Measurements from ENCODE around the gene NUDT22. TPM values are rescaled to one million over a fixed set of nuclear protein-coding genes. Genes with fewer than 3 reads are reported as not detected.

The NUDT22 gene
- total RNA-seq, 4 donors from 2014 or later = 37.8 to 58.7 (median 48.6) TPM

- peaks cover 40 to 69% (median 62%) of the 10 kb centered on the region in 4 donors for H3K4me1 ChIP-seq
- no peaks in the 10 kb centered on the region for H3K27me3 ChIP-seq
- H3K4me3 ChIP-seq = no peak overlapping the region
- WGBS = 79% methylated on average over 7 of the region's 8 CpGs
- no peak for TF ChIP-seq EP300 (IDR thresholded peaks at IDR 0.05)
- TF ChIP-seq POLR2AphosphoS5 (IDR thresholded peaks at IDR 0.05) = no peak
- no peak for TF ChIP-seq POLR2A (IDR thresholded peaks at IDR 0.05; ENCODE audit: low read depth)
- TF ChIP-seq, protein P1, sequence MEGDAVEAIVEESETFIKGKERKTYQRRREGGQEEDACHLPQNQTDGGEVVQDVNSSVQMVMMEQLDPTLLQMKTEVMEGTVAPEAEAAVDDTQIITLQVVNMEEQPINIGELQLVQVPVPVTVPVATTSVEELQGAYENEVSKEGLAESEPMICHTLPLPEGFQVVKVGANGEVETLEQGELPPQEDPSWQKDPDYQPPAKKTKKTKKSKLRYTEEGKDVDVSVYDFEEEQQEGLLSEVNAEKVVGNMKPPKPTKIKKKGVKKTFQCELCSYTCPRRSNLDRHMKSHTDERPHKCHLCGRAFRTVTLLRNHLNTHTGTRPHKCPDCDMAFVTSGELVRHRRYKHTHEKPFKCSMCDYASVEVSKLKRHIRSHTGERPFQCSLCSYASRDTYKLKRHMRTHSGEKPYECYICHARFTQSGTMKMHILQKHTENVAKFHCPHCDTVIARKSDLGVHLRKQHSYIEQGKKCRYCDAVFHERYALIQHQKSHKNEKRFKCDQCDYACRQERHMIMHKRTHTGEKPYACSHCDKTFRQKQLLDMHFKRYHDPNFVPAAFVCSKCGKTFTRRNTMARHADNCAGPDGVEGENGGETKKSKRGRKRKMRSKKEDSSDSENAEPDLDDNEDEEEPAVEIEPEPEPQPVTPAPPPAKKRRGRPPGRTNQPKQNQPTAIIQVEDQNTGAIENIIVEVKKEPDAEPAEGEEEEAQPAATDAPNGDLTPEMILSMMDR (IDR thresholded peaks at IDR 0.05) = no peak
- peak overlapping the region in 3 of 4 donors; percentile 97 to 100 (median 98) for H3K27ac ChIP-seq (replicated peaks in 1 of 4)
- H3K9me3 ChIP-seq = no peaks in the 10 kb centered on the region
- DNase-seq (ENCODE audit: extremely low spot score) = no peak
- intact Hi-C loops (cut with DNase I) = no loop called here
- H3K36me3 ChIP-seq = peaks cover 12 to 29% (median 25%) of the 10 kb centered on the region in 4 donors
Measured at GRCh38 chr11:64243236-64243854, 17.3 kb downstream of the NUDT22 start.

GRCh38 chr11:64244107-64244506, 18.0 kb downstream of the NUDT22 start:
- peaks cover 7 to 21% (median 17%) of the 10 kb centered on the region in 4 donors for H3K36me3 ChIP-seq
- TF ChIP-seq EP300 (IDR thresholded peaks at IDR 0.05) (no peak), POLR2A (IDR thresholded peaks at IDR 0.05; ENCODE audit: low read depth) (no peak), POLR2AphosphoS5 (IDR thresholded peaks at IDR 0.05) (no peak)
- TF ChIP-seq, protein P1 (IDR thresholded peaks at IDR 0.05) = no peak
- WGBS = 52% methylated on average over 3 of the region's 5 CpGs
- H3K27me3 ChIP-seq = no peaks in the 10 kb centered on the region
- H3K4me3 ChIP-seq = no peak overlapping the region
- no peaks in the 10 kb centered on the region for H3K9me3 ChIP-seq
- intact Hi-C loops (cut with DNase I) = no loop called here
- peaks cover 40 to 74% (median 62%) of the 10 kb centered on the region in 4 donors for H3K4me1 ChIP-seq
- H3K27ac ChIP-seq (replicated peaks in 1 of 4) = peak overlapping the region in 3 of 4 donors; percentile 85 to 97 (median 88)
- no peak for DNase-seq (ENCODE audit: extremely low spot score)

- Histone ChIP-seq H3K36me3 (peaks cover 7 to 17% (median 16%) of the 10 kb centered on the region in 4 donors), H3K27me3 (no peaks in the 10 kb centered on the region), H3K9me3 (no peaks in the 10 kb centered on the region), H3K4me3 (peak overlapping the region; percentile 65 to 86 (median 72)), H3K4me1 (peaks cover 36 to 70% (median 58%) of the 10 kb centered on the region in 4 donors), H3K27ac (replicated peaks in 1 of 4) (peak overlapping the region; percentile 85 to 88 (median 86))
- TF ChIP-seq, protein P1 (IDR thresholded peaks at IDR 0.05) = no peak
- no peak for TF ChIP-seq EP300 (IDR thresholded peaks at IDR 0.05)
- TF ChIP-seq POLR2AphosphoS5 (IDR thresholded peaks at IDR 0.05) = no peak
- no peak for TF ChIP-seq POLR2A (IDR thresholded peaks at IDR 0.05; ENCODE audit: low read depth)
- no peak for DNase-seq (ENCODE audit: extremely low spot score)
- WGBS = 22% methylated on average over 1 of the region's 6 CpGs
- intact Hi-C loops (cut with DNase I) = no loop called here
Measured at GRCh38 chr11:64244966-64245365, 18.9 kb downstream of the NUDT22 start.

DNA sequence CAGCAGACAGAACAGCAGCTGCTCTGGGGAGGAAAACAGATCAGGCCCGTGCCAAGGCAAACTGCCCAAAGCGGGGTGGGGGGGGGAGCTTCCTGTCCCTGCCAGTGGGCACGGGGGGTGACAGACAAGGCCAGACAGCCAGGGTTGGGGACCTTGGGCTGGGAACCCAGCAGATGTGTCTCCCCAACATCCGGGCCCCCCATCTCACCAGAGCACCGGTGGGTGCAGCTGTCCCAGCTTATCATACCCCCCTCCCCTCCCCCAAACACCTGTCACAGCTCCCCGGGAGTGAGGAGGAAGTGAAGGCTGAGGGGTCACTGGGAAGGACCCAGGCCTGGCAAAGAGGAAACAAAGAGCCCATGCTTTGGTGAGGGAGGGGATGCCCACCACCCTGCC, 19.3 kb downstream of the NUDT22 start:
- DNase-seq (ENCODE audit: extremely low spot score) = no peak

More for the DNA sequence above, 19.3 kb downstream of the NUDT22 start:
- 8% methylated on average over 2 of the region's 6 CpGs for WGBS
- TF ChIP-seq POLR2AphosphoS5 (IDR thresholded peaks at IDR 0.05) (no peak), EP300 (IDR thresholded peaks at IDR 0.05) (no peak), POLR2A (IDR thresholded peaks at IDR 0.05; ENCODE audit: low read depth) (no peak)
- TF ChIP-seq, protein P1 (IDR thresholded peaks at IDR 0.05) = no peak
- Histone ChIP-seq H3K27me3 (no peaks in the 10 kb centered on the region), H3K4me3 (peak overlapping the region; percentile 65 to 86 (median 72)), H3K36me3 (peaks cover 7 to 17% (median 16%) of the 10 kb centered on the region in 4 donors), H3K9me3 (no peaks in the 10 kb centered on the region), H3K27ac (replicated peaks in 1 of 4) (peak overlapping the region; percentile 85 to 88 (median 86)), H3K4me1 (peaks cover 34 to 70% (median 55%) of the 10 kb centered on the region in 4 donors)
- intact Hi-C loops (cut with DNase I) = no loop called here
